ENCODE results near the gene ID2. TPM values are rescaled to one million over a fixed set of nuclear protein-coding genes. Genes with fewer than 3 reads are reported as not detected.

The ID2 gene
- total RNA-seq, 1 experiment from 2014 or later: 249 TPM

- no TSS peak for BruUV-seq (replicated peaks)
- DNase-seq (ENCODE audit: low spot score): no peak
- H3K4me1 ChIP-seq (ENCODE audit: insufficient read depth, low read length, poor library complexity, severe bottlenecking): no peaks in the 10 kb centered on the region
- POLR2A ChIA-PET (ENCODE audit: low non-redundant PET): no interaction called here
- no peaks in the 10 kb centered on the region for H3K27me3 ChIP-seq (replicated peaks; ENCODE audit: insufficient read depth, low read depth, low read length, poor library complexity)
- no peaks in the 10 kb centered on the region for H3K36me3 ChIP-seq (ENCODE audit: insufficient read depth, low read length, poor library complexity, severe bottlenecking)
- H3K4me3 ChIP-seq (ENCODE audit: low read depth, low read length, poor library complexity, severe bottlenecking): no peak overlapping the region
- intact Hi-C loops (cut with micrococcal nuclease; ENCODE audit: unreplicated experiment): no loop called here
- H3K27ac ChIP-seq (ENCODE audit: low read depth, low read length, poor library complexity, severe bottlenecking): no peak overlapping the region
- TF ChIP-seq EZH2 (IDR thresholded peaks at IDR 0.05; ENCODE audit: borderline replicate concordance, low read depth, low read length, poor library complexity, severe bottlenecking) (no peak), CTCF (conservative IDR thresholded peaks at IDR 0.05; ENCODE audit: low read depth, low read length) (no peak)
- CTCF ChIA-PET: no interaction called here
- H3K9me3 ChIP-seq (ENCODE audit: low read depth, low read length, poor library complexity, severe bottlenecking): no peaks in the 10 kb centered on the region
Observed at GRCh38 chr2:8657423-8658062, 24.3 kb upstream of the ID2 start.

GRCh38 chr2:8658064-8658862, 23.6 kb upstream of the ID2 start:
- intact Hi-C loops (cut with micrococcal nuclease; ENCODE audit: unreplicated experiment): no loop called here
- Histone ChIP-seq H3K27me3 (replicated peaks; ENCODE audit: insufficient read depth, low read depth, low read length, poor library complexity) (no peaks in the 10 kb centered on the region), H3K4me1 (ENCODE audit: insufficient read depth, low read length, poor library complexity, severe bottlenecking) (no peaks in the 10 kb centered on the region), H3K4me3 (ENCODE audit: low read depth, low read length, poor library complexity, severe bottlenecking) (no peak overlapping the region), H3K27ac (ENCODE audit: low read depth, low read length, poor library complexity, severe bottlenecking) (no peak overlapping the region), H3K9me3 (ENCODE audit: low read depth, low read length, poor library complexity, severe bottlenecking) (no peaks in the 10 kb centered on the region), H3K36me3 (ENCODE audit: insufficient read depth, low read length, poor library complexity, severe bottlenecking) (no peaks in the 10 kb centered on the region)
- ChIA-PET POLR2A (ENCODE audit: low non-redundant PET) (no interaction called here), CTCF (no interaction called here)
- TF ChIP-seq EZH2 (IDR thresholded peaks at IDR 0.05; ENCODE audit: borderline replicate concordance, low read depth, low read length, poor library complexity, severe bottlenecking): no peak
- no peak for TF ChIP-seq CTCF (conservative IDR thresholded peaks at IDR 0.05; ENCODE audit: low read depth, low read length)
- BruUV-seq (replicated peaks): no TSS peak
- no peak for DNase-seq (ENCODE audit: low spot score)

GRCh38 chr2:8659092-8659734, 22.6 kb upstream of the ID2 start:
- no peak for TF ChIP-seq CTCF (conservative IDR thresholded peaks at IDR 0.05; ENCODE audit: low read depth, low read length)
- TF ChIP-seq EZH2 (IDR thresholded peaks at IDR 0.05; ENCODE audit: borderline replicate concordance, low read depth, low read length, poor library complexity, severe bottlenecking): no peak
- Histone ChIP-seq H3K9me3 (ENCODE audit: low read depth, low read length, poor library complexity, severe bottlenecking) (no peaks in the 10 kb centered on the region), H3K36me3 (ENCODE audit: insufficient read depth, low read length, poor library complexity, severe bottlenecking) (no peaks in the 10 kb centered on the region), H3K27me3 (replicated peaks; ENCODE audit: insufficient read depth, low read depth, low read length, poor library complexity) (no peaks in the 10 kb centered on the region), H3K4me1 (ENCODE audit: insufficient read depth, low read length, poor library complexity, severe bottlenecking) (no peaks in the 10 kb centered on the region), H3K27ac (ENCODE audit: low read depth, low read length, poor library complexity, severe bottlenecking) (no peak overlapping the region), H3K4me3 (ENCODE audit: low read depth, low read length, poor library complexity, severe bottlenecking) (no peak overlapping the region)
- no peak for DNase-seq (ENCODE audit: low spot score)
- ChIA-PET CTCF (no interaction called here), POLR2A (ENCODE audit: low non-redundant PET) (no interaction called here)
- intact Hi-C loops (cut with micrococcal nuclease; ENCODE audit: unreplicated experiment): no loop called here
- BruUV-seq (replicated peaks): no TSS peak
